K562 (cell line): ENCODE results near the gene FAIM. TPM values are rescaled to one million over a fixed set of nuclear protein-coding genes. Genes with fewer than 3 reads are reported as not detected.

Experiments used
- BACH1 ChIP-seq: fragments of 200-800 bp; sonication (Bioruptor generic); IDR thresholded peaks from 2 replicates; pipeline ENCODE4 v1.6.1; 2016; ENCODE audit warnings: missing genetic modification characterization, missing compliant biosample characterization
- BCOR ChIP-seq: fragments of 450-650 bp; IDR thresholded peaks from 2 replicates; pipeline ENCODE4 v1.6.1; 2016
- CBX2 ChIP-seq: fragments of 200-600 bp; sonication (generic); IDR thresholded peaks from one replicate; pipeline ENCODE4 v1.6.1; 2012; ENCODE audit warnings: mild to moderate bottlenecking, low read length, inconsistent platforms; ENCODE audit not compliant: insufficient read depth, poor library complexity, severe bottlenecking
- CREBBP ChIP-seq: IDR thresholded peaks from one replicate; pipeline ENCODE4 v1.6.1; 2012; ENCODE audit warnings: low read depth, mild to moderate bottlenecking, control low read depth, inconsistent platforms, low read length
- DNMT1 ChIP-seq: fragments of 450-650 bp; IDR thresholded peaks from 2 replicates; pipeline ENCODE4 v1.6.1; 2016; ENCODE audit warnings: antibody characterized with exemption, mild to moderate bottlenecking
- ELK3 ChIP-seq: fragments of 450-650 bp; formaldehyde crosslinking; IDR thresholded peaks from 2 replicates; pipeline ENCODE4 v1.4.0; 2020; ENCODE audit warnings: mild to moderate bottlenecking
- HDGF ChIP-seq: fragments of 450-650 bp; IDR thresholded peaks from 2 replicates; pipeline ENCODE4 v1.6.1; 2016
- NFATC3 ChIP-seq: fragments of 450-650 bp; IDR thresholded peaks from 2 replicates; pipeline ENCODE4 v1.6.1; 2017; ENCODE audit warnings: mild to moderate bottlenecking
- NFRKB ChIP-seq: fragments of 450-650 bp; IDR thresholded peaks from 2 replicates; pipeline ENCODE4 v1.6.1; 2016; ENCODE audit warnings: low read depth
- NR1H2 ChIP-seq: sonication (generic); formaldehyde crosslinking; IDR thresholded peaks from 2 replicates; pipeline ENCODE4 v1.4.0; 2020; ENCODE audit warnings: mild to moderate bottlenecking, missing genetic modification reagents
- NR2C2 ChIP-seq, 2 experiments: fragments of 200-800 bp in 1 of 2; sonication (Bioruptor generic) in 1 of 2; sonication (generic) in 1 of 2; formaldehyde crosslinking in 1 of 2; IDR thresholded peaks; 2 replicates each; pipeline versions ENCODE4 v1.6.1 to v1.8.0; 2016 to 2022; ENCODE audit warnings: mild to moderate bottlenecking in 1 of 2, missing compliant biosample characterization in 1 of 2, missing genetic modification characterization in 1 of 2, missing genetic modification reagents in 1 of 2
- PML ChIP-seq: IDR thresholded peaks from 2 replicates; pipeline ENCODE4 v1.6.1; 2012; ENCODE audit warnings: low read length, inconsistent platforms
- RAD21 ChIP-seq, 2 experiments: fragments of 250-450 bp in 1 of 2; fragments of 450-650 bp in 1 of 2; sonication (Bioruptor Pico) in 1 of 2; formaldehyde crosslinking in 1 of 2; IDR thresholded peaks in 1 of 2; conservative IDR thresholded peaks in 1 of 2; 2 replicates each; pipeline versions ENCODE4 v1.4.0 to v1.8.0; 2020 to 2022; ENCODE audit warnings: mild to moderate bottlenecking in 2 of 2, moderate library complexity in 1 of 2
- RBFOX2 ChIP-seq: fragments of 200-400 bp; formaldehyde crosslinking; IDR thresholded peaks from 2 replicates; pipeline ENCODE4 v1.6.1; 2017; ENCODE audit warnings: low read depth, mild to moderate bottlenecking, low read length, moderate library complexity
- SNRNP70 ChIP-seq: fragments of 200-400 bp; formaldehyde crosslinking; optimal IDR thresholded peaks from 2 replicates; pipeline ENCODE3; 2017; ENCODE audit warnings: low read depth, low read length
- ZEB2 ChIP-seq: fragments of 450-650 bp; IDR thresholded peaks from 2 replicates; pipeline ENCODE4 v1.6.1; 2016
- ZNF316 ChIP-seq: fragments of 450-650 bp; IDR thresholded peaks from 2 replicates; pipeline ENCODE4 v1.6.1; 2016
- ZNF384 ChIP-seq: IDR thresholded peaks from 2 replicates; pipeline ENCODE4 v1.6.1; 2012; ENCODE audit warnings: low read depth, low read length, improper control_type of control experiment
- ZNF518B ChIP-seq: fragments of 250-450 bp; sonication (Bioruptor Pico); IDR thresholded peaks from 2 replicates; pipeline ENCODE4 v1.5.0; 2021; ENCODE audit warnings: mild to moderate bottlenecking, moderate library complexity
- ZNF76 ChIP-seq: fragments of 250-450 bp; sonication (Bioruptor Pico); IDR thresholded peaks from 2 replicates; pipeline ENCODE4 v1.4.0; 2020; ENCODE audit warnings: mild to moderate bottlenecking, moderate library complexity, borderline replicate concordance
- polyA plus RNA-seq, 8 experiments: library from polyadenylated mRNA; depleted of rRNA in 4 of 8; stranded (reverse) in 5 of 8; unstranded in 3 of 8; fragments of >200 nt; fragmentation: Nextera tagmentation in 2 of 8; fragmentation: Illumina TruSeq in 1 of 8; extraction: Ambion mirVana in 2 of 8; extraction: Trizol in 1 of 8; gene quantifications; 2 replicates each; pipeline versions ENCODE4 v1.2.1 to v1.2.3, GENCODE V29; 2011 to 2014; ENCODE audit warnings: inconsistent platforms in 1 of 8, missing spikeins in 1 of 8
- total RNA-seq, 7 experiments: library from RNA; depleted of rRNA in 6 of 7; stranded (reverse); fragments of >200 nt in 6 of 7; fragmentation: Illumina TruSeq in 2 of 7; extraction: Trizol in 2 of 7; gene quantifications; 2 replicates each; pipeline versions ENCODE4 v1.2.1 to v1.2.3, GENCODE V29; 2011 to 2021; ENCODE audit warnings: low replicate concordance in 1 of 7
- TF ChIP-seq, protein P1 (sequence below), 2 experiments: fragments of 450-650 bp in 1 of 2; IDR thresholded peaks; 2 replicates each; pipeline ENCODE4 v1.6.1; 2011 to 2017; ENCODE audit warnings: low read depth in 2 of 2, antibody characterized with exemption in 1 of 2, borderline replicate concordance in 1 of 2, low read length in 1 of 2, mild to moderate bottlenecking in 1 of 2, mixed read lengths in 1 of 2; ENCODE audit not compliant: control insufficient read depth in 1 of 2

Gene FAIM
- total and polyA plus RNA-seq, 9 of the 15 experiments (the other 6 are each of a cell fraction or from before 2014, with no cell fraction given) = 2.5 to 7.9 (median 6.6) TPM

DNA sequence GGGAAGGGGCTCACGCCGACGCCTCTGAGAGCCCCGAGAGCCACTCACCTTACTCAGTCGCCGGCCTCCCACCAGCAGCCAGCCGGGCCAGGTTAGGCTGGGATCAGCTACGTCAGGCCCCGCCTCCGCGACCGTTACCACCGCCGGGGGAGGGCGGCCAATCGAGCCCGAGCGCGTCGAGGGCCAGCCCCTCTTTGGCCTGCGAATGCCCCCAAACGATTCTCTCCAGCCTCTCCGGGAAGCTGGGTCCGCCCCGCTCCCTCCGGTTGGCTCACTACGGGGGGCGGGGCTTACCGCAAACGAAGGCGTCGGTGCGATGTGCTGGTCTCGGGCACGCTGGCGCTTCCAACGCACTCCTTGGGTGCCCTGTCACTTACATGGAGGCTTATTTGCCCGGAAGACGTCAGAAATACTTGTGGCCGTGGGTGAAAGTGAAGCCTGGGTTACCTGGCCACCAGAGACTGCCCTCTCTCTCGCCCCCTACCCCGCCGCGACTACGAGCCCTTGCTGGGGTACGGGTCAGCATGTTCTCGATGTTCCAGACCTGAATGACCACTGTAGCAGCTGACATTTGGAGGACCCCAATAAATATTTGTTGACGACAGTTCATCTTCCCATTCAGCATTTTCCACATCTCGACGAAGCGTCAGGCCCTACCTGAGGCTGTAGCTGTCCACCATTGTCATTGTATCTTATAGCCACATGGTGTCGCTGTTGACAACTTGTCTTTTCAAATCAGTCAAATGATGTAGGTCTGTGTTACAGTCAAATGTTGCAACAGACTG is 14.2 kb upstream of the FAIM start, which contains the start of gene CEP70 (continued):
- TF ChIP-seq ZNF518B (CRISPR knock-in tag) = no peak
- TF ChIP-seq BCOR = no peak
- TF ChIP-seq RAD21 (CRISPR knock-in tag; conservative IDR thresholded peaks at IDR 0.05 in 1 of 2, IDR thresholded peaks at IDR 0.05 in 1 of 2) = peak; percentile 72 to 81
- no peak for TF ChIP-seq NR1H2
- no peak for TF ChIP-seq ZEB2
- peak; percentile 7; the same call in 1 of the 2 replicates for TF ChIP-seq ZNF316
- TF ChIP-seq BACH1 (tag) = no peak
- no peak for TF ChIP-seq HDGF
- TF ChIP-seq RBFOX2 = peak; percentile 89
- TF ChIP-seq NFATC3 = no peak
- TF ChIP-seq DNMT1 = no peak
- TF ChIP-seq SNRNP70 = no peak
- TF ChIP-seq CBX2 = no peak
- TF ChIP-seq ELK3 (CRISPR knock-in tag) = no peak
- no peak for TF ChIP-seq ZNF384
- peak; percentile 57; the same call in 1 of the 2 replicates for TF ChIP-seq PML
- TF ChIP-seq, protein P1, sequence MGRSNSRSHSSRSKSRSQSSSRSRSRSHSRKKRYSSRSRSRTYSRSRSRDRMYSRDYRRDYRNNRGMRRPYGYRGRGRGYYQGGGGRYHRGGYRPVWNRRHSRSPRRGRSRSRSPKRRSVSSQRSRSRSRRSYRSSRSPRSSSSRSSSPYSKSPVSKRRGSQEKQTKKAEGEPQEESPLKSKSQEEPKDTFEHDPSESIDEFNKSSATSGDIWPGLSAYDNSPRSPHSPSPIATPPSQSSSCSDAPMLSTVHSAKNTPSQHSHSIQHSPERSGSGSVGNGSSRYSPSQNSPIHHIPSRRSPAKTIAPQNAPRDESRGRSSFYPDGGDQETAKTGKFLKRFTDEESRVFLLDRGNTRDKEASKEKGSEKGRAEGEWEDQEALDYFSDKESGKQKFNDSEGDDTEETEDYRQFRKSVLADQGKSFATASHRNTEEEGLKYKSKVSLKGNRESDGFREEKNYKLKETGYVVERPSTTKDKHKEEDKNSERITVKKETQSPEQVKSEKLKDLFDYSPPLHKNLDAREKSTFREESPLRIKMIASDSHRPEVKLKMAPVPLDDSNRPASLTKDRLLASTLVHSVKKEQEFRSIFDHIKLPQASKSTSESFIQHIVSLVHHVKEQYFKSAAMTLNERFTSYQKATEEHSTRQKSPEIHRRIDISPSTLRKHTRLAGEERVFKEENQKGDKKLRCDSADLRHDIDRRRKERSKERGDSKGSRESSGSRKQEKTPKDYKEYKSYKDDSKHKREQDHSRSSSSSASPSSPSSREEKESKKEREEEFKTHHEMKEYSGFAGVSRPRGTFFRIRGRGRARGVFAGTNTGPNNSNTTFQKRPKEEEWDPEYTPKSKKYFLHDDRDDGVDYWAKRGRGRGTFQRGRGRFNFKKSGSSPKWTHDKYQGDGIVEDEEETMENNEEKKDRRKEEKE (IDR thresholded peaks at IDR 0.05; ENCODE audit: borderline replicate concordance in 1 of 2, control insufficient read depth in 1 of 2, low read depth in 2 of 2, low read length in 1 of 2) = 0 out of 4 replicates have a peak, but pooled peaks of 1 of the 2 experiments have one; percentile 53
- peak; percentile 53; the same call in 1 of the 2 replicates for TF ChIP-seq NFRKB
- no peak for TF ChIP-seq CREBBP
- TF ChIP-seq NR2C2 (CRISPR knock-in tag; IDR thresholded peaks at IDR 0.05) = no peak
- TF ChIP-seq NR2C2 (tag; IDR thresholded peaks at IDR 0.05) = peak; percentile 75; the same call in 1 of the 2 replicates
- TF ChIP-seq ZNF76 (CRISPR knock-in tag) = no peak
